HG02763 (cell line): ENCODE results near the gene LRRC58.

Experiments
- ATAC-seq: cut with Tn5 transposase; IDR thresholded peaks from one replicate; pipeline ENCODE4 v1.9.1; 2021; ENCODE audit warnings: mild to moderate bottlenecking, moderate library complexity; ENCODE audit not compliant: unreplicated experiment

The LRRC58 gene

DNA sequence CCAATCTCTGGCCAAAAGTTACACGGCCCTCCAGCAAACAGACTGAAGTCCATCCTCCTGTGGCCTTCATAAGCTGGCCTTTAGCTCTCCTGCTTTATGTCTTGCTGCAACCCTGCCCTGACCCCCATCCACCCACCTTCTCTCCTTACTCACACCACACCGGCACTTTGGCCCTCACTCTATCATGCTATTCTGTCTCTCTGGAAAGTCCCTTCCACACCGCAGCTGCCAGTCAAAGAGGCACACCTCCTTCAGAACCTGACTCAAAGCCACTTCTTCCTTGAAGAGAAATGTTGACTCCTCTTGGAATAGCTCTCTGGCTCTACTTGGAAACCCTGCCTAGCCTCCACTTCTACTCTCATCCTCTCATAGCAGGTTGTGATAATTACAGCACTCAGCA lies 68.6 kb downstream of the LRRC58 start:
- ATAC-seq: no peak

DNA sequence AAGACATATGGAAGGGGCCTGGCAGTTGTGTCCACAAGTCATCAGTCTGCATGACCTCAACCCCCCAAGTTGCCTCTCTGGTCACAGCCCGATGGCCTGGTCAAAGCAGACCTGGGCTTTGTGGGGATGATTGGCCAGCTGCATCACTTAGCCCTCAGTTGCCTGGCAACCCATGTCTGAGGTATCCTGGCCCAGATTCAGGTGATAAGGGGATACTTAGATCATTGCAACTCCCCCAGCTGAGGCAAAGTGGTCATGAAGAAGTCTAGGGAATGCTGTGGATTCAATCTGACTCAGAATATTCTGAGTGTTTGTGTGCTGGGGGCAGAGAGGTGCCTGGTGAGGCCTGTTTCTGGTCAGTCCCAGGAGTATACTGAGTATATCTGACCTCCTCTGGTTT lies 69.1 kb downstream of the LRRC58 start:
- no peak for ATAC-seq

GRCh38 chr3:120276767-120277166 lies 72.4 kb downstream of the LRRC58 start:
- no peak for ATAC-seq

DNA sequence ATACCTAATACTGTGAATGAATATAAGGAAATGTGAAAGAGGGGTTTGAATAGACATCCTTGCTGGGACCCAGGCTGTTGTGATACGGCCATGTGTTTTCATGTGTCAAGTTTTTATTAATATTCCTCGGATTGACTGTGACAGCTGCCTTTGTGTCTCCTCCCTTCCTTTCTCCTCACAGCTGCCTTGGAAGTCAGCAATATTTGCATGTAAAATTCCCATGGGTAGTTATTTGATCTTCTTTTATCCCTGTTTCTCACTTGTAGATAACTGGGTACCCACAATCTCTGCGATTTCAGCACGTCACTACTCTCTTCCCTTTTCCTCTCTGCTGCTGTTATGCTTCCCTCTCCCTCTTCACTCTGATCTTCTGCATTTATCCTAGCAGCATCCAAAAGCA lies 73.5 kb downstream of the LRRC58 start:
- ATAC-seq: no peak

DNA sequence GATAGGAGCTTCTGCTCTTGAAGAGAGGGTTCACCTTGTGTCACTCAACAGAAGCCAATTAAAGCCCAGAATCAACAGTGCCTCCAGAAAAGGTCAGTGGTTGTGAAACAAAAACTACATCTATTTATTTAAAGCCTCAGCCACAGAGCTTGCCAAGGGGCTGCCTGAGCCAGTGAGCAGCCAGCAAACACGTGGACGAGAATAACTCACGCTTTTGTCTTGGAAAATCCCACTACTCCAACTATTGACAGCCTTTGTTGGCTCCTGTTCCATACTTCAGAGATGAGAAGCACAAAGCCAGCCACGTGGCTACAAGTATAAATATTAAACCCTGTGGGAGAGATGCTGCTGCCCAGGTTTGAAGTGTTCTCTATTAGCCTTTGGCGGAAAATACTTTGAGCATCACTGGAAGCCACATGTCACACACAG lies 74.4 kb downstream of the LRRC58 start:
- ATAC-seq: no peak
